SK-N-SH treated with all-trans-retinoic acid at 6 μM for 48 hours (cell line): ENCODE data around the gene SERHL2.
"Not testable (repeated sequence)": the region's sequence is repeated elsewhere in the genome, so short reads cannot be mapped to it uniquely, and the experiment has no call there.

Source experiments
- ATAC-seq: fragments of 200-7000 bp; cut with Tn5 transposase; 3 replicates; pipeline ENCODE4 v1.9.1; 2020; ENCODE audit warnings: mild to moderate bottlenecking, moderate library complexity
- ARNTL ChIP-seq: fragments of 450-650 bp; formaldehyde crosslinking; IDR thresholded peaks from 2 replicates; pipeline ENCODE4 v1.5.0; 2020; ENCODE audit warnings: low read depth, mild to moderate bottlenecking, moderate library complexity, borderline replicate concordance
- BACH2 ChIP-seq: fragments of 250-450 bp; sonication (Bioruptor Pico); IDR thresholded peaks from 2 replicates; pipeline ENCODE4 v1.9.0; 2021; ENCODE audit warnings: mild to moderate bottlenecking, borderline replicate concordance
- CSDC2 ChIP-seq: fragments of 250-450 bp; sonication (Bioruptor Pico); IDR thresholded peaks from 2 replicates; pipeline ENCODE4 v1.5.0; 2020; ENCODE audit warnings: mild to moderate bottlenecking, moderate library complexity
- GLIS3 ChIP-seq: fragments of 250-450 bp; sonication (Bioruptor Pico); IDR thresholded peaks from 2 replicates; pipeline ENCODE4 v1.5.0; 2020; ENCODE audit warnings: mild to moderate bottlenecking, moderate library complexity
- ISL1 ChIP-seq: fragments of 250-450 bp; sonication (Bioruptor Pico); IDR thresholded peaks from 2 replicates; pipeline ENCODE4 v2.1.2; 2022; ENCODE audit warnings: mild to moderate bottlenecking, moderate library complexity
- OSR1 ChIP-seq: fragments of 250-450 bp; sonication (Bioruptor Pico); IDR thresholded peaks from 2 replicates; pipeline ENCODE4 v1.8.0; 2022; ENCODE audit warnings: moderate library complexity, mild to moderate bottlenecking, inconsistent platforms
- PPARA ChIP-seq: fragments of 250-450 bp; sonication (Bioruptor Pico); IDR thresholded peaks from 2 replicates; pipeline ENCODE4 v1.5.0; 2020; ENCODE audit warnings: mild to moderate bottlenecking, borderline replicate concordance
- RARB ChIP-seq: fragments of 250-450 bp; sonication (Bioruptor Pico); IDR thresholded peaks from 2 replicates; pipeline ENCODE4 v1.8.0; 2021; ENCODE audit warnings: mild to moderate bottlenecking, moderate library complexity
- SNAI2 ChIP-seq: fragments of 250-450 bp; sonication (Bioruptor Pico); IDR thresholded peaks from 2 replicates; pipeline ENCODE4 v1.5.0; 2020; ENCODE audit warnings: mild to moderate bottlenecking, moderate library complexity
- TCF4 ChIP-seq: fragments of 250-450 bp; sonication (Bioruptor Pico); IDR thresholded peaks from 2 replicates; pipeline ENCODE4 v1.8.0; 2021; ENCODE audit warnings: mild to moderate bottlenecking, moderate library complexity, borderline replicate concordance
- TOX ChIP-seq: fragments of 250-450 bp; sonication (Bioruptor Pico); IDR thresholded peaks from 2 replicates; pipeline ENCODE4 v1.8.0; 2021; ENCODE audit warnings: mild to moderate bottlenecking, moderate library complexity, borderline replicate concordance
- ZC3H10 ChIP-seq: fragments of 250-450 bp; sonication (Bioruptor Pico); IDR thresholded peaks from 2 replicates; pipeline ENCODE4 v1.5.1; 2021; ENCODE audit warnings: mild to moderate bottlenecking, moderate library complexity
- ZFP3 ChIP-seq: fragments of 250-450 bp; sonication (Bioruptor Pico); IDR thresholded peaks from 2 replicates; pipeline ENCODE4 v1.5.0; 2020; ENCODE audit warnings: mild to moderate bottlenecking, moderate library complexity
- ZFP30 ChIP-seq: fragments of 450-650 bp; formaldehyde crosslinking; IDR thresholded peaks from 2 replicates; pipeline ENCODE4 v1.5.0; 2022; ENCODE audit warnings: mild to moderate bottlenecking, moderate library complexity
- ZNF565 ChIP-seq: fragments of 450-650 bp; formaldehyde crosslinking; conservative IDR thresholded peaks from 2 replicates; pipeline ENCODE4 v1.5.0; 2020; ENCODE audit warnings: low read depth, mild to moderate bottlenecking, moderate library complexity
- ZNF8 ChIP-seq: fragments of 450-650 bp; formaldehyde crosslinking; IDR thresholded peaks from 2 replicates; pipeline ENCODE4 v1.5.0; 2020; ENCODE audit warnings: mild to moderate bottlenecking, moderate library complexity
- TF ChIP-seq, protein P1 (sequence below): fragments of 250-450 bp; sonication (Bioruptor Pico); IDR thresholded peaks from 2 replicates; pipeline ENCODE4 v1.8.0; 2020; ENCODE audit warnings: mild to moderate bottlenecking, moderate library complexity, borderline replicate concordance
- TF ChIP-seq, protein P2 (sequence below): fragments of 250-450 bp; sonication (Bioruptor Pico); IDR thresholded peaks from 2 replicates; pipeline ENCODE4 v1.5.0; 2020; ENCODE audit warnings: mild to moderate bottlenecking, moderate library complexity
- TF ChIP-seq, protein P3 (sequence below): fragments of 250-450 bp; sonication (Bioruptor Pico); IDR thresholded peaks from 2 replicates; pipeline ENCODE4 v1.5.1; 2020; ENCODE audit warnings: low read depth, mild to moderate bottlenecking, moderate library complexity
- TF ChIP-seq, protein P4 (sequence below): fragments of 250-450 bp; sonication (Bioruptor Pico); IDR thresholded peaks from 2 replicates; pipeline ENCODE4 v1.5.1; 2021; ENCODE audit warnings: mild to moderate bottlenecking, moderate library complexity

SERHL2 gene

DNA sequence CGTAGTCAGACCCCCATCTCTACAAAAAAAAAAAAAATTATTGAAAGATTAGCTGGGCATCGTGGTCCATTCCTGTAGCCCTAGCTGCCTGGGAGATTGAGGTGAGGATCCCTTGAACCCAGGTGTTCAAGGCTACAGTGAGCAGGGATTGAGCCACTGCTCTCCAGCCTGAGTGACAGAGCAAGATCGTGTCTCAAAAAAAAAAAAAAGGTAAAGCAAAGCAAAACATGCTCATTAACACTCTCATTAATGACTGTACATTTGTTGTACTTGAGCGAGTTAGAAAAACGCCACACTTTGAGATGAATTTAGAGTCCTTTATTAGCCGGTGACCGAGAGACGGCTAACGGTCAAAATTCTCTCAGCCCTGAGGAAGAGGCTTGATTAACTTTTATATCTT is 6.2 kb upstream of the SERHL2 start:
- TF ChIP-seq GLIS3 (CRISPR knock-in tag) (no peak), OSR1 (CRISPR knock-in tag) (no peak), ARNTL (CRISPR knock-in tag) (no peak), TOX (CRISPR knock-in tag) (no peak), ZFP3 (no peak), ISL1 (no peak), RARB (no peak), TCF4 (CRISPR knock-in tag) (no peak), BACH2 (no peak), SNAI2 (no peak), ZNF565 (CRISPR knock-in tag) (no peak), ZFP30 (no peak), ZC3H10 (CRISPR knock-in tag) (no peak), ZNF8 (CRISPR knock-in tag) (no peak), CSDC2 (CRISPR knock-in tag) (no peak)
- TF ChIP-seq, protein P1, sequence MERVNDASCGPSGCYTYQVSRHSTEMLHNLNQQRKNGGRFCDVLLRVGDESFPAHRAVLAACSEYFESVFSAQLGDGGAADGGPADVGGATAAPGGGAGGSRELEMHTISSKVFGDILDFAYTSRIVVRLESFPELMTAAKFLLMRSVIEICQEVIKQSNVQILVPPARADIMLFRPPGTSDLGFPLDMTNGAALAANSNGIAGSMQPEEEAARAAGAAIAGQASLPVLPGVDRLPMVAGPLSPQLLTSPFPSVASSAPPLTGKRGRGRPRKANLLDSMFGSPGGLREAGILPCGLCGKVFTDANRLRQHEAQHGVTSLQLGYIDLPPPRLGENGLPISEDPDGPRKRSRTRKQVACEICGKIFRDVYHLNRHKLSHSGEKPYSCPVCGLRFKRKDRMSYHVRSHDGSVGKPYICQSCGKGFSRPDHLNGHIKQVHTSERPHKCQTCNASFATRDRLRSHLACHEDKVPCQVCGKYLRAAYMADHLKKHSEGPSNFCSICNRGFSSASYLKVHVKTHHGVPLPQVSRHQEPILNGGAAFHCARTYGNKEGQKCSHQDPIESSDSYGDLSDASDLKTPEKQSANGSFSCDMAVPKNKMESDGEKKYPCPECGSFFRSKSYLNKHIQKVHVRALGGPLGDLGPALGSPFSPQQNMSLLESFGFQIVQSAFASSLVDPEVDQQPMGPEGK (CRISPR knock-in tag) = no peak
- TF ChIP-seq, protein P2, sequence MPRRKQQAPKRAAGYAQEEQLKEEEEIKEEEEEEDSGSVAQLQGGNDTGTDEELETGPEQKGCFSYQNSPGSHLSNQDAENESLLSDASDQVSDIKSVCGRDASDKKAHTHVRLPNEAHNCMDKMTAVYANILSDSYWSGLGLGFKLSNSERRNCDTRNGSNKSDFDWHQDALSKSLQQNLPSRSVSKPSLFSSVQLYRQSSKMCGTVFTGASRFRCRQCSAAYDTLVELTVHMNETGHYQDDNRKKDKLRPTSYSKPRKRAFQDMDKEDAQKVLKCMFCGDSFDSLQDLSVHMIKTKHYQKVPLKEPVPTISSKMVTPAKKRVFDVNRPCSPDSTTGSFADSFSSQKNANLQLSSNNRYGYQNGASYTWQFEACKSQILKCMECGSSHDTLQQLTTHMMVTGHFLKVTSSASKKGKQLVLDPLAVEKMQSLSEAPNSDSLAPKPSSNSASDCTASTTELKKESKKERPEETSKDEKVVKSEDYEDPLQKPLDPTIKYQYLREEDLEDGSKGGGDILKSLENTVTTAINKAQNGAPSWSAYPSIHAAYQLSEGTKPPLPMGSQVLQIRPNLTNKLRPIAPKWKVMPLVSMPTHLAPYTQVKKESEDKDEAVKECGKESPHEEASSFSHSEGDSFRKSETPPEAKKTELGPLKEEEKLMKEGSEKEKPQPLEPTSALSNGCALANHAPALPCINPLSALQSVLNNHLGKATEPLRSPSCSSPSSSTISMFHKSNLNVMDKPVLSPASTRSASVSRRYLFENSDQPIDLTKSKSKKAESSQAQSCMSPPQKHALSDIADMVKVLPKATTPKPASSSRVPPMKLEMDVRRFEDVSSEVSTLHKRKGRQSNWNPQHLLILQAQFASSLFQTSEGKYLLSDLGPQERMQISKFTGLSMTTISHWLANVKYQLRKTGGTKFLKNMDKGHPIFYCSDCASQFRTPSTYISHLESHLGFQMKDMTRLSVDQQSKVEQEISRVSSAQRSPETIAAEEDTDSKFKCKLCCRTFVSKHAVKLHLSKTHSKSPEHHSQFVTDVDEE = no peak
- TF ChIP-seq, protein P3, sequence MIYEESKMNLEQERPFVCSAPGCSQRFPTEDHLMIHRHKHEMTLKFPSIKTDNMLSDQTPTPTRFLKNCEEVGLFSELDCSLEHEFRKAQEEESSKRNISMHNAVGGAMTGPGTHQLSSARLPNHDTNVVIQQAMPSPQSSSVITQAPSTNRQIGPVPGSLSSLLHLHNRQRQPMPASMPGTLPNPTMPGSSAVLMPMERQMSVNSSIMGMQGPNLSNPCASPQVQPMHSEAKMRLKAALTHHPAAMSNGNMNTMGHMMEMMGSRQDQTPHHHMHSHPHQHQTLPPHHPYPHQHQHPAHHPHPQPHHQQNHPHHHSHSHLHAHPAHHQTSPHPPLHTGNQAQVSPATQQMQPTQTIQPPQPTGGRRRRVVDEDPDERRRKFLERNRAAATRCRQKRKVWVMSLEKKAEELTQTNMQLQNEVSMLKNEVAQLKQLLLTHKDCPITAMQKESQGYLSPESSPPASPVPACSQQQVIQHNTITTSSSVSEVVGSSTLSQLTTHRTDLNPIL (CRISPR knock-in tag) = no peak
- TF ChIP-seq, protein P4, sequence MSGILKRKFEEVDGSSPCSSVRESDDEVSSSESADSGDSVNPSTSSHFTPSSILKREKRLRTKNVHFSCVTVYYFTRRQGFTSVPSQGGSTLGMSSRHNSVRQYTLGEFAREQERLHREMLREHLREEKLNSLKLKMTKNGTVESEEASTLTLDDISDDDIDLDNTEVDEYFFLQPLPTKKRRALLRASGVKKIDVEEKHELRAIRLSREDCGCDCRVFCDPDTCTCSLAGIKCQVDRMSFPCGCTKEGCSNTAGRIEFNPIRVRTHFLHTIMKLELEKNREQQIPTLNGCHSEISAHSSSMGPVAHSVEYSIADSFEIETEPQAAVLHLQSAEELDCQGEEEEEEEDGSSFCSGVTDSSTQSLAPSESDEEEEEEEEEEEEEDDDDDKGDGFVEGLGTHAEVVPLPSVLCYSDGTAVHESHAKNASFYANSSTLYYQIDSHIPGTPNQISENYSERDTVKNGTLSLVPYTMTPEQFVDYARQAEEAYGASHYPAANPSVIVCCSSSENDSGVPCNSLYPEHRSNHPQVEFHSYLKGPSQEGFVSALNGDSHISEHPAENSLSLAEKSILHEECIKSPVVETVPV (CRISPR knock-in tag) = no peak
- TF ChIP-seq, all 23 proteins: peak for 0

DNA sequence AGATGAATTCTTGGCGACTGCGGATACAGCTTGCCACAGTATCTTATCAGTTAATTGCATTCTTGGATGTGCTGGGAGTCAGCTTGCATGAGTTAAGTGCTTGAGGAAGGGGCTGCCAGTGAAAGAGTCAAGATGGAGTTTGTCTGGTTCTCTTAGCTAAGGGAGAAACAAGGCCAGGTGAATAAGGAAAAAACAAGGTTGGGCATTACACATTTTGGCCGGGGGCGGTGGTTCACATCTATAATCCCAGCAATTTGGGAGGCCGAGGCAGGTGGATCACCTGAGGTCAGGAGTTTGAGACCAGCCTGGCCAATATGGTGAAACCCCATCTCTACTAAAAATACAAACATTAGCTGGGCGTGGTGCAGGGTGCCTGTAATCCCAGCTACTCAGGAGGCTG is 5.6 kb upstream of the SERHL2 start:
- not testable (repeated sequence) for ATAC-seq

More for the DNA sequence above, 6.2 kb upstream of the SERHL2 start:
- ATAC-seq = no peak

DNA sequence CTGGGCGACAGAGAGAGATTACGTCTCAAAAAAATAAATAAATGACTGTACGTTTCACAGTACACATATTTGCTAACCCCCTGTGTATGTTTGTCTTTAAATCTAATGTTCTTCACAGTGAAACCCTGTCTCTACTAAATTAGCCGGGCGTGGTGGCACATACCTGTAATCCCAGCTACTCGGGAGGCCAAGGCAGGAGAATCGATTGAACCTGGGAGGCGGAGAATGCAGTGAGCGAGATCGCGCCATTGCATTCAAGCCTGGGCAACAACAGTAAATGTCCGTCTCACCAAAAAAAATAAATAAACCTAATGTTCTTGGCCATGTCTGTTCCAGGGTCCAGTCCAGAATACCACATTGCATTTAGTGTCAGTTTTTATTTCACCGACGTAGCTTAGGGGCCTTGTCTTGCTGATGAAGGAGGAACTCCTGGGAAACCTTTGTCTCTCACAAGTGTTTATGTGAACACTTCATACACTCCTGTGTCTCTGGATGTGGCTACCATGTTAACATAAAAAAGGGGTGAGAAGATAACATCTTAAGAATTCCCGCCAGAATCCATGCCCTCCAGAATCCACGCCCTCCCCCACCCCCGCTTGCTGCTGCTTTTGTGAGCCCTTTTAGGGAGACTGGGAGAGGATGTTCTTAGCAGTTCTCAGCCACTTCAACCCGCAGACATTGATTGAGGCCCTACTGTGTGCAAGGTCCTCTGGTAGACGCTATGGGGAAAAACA is 5.0 kb upstream of the SERHL2 start:
- no peak for ATAC-seq
- TF ChIP-seq GLIS3 (CRISPR knock-in tag) (no peak), OSR1 (CRISPR knock-in tag) (no peak), SNAI2 (no peak), ZNF8 (CRISPR knock-in tag) (no peak), TOX (CRISPR knock-in tag) (no peak), PPARA (CRISPR knock-in tag) (no peak), RARB (no peak)
- TF ChIP-seq, protein P2 = no peak
- TF ChIP-seq, all 23 proteins: peak for 0
